Measurements from ENCODE around the gene SFTPD. TPM values are rescaled to one million over a fixed set of nuclear protein-coding genes. Genes with fewer than 3 reads are reported as not detected.

SFTPD gene
- total and polyA plus RNA-seq, 2 of the 13 experiments (the other 11 are each of a cell fraction or from before 2014, with no cell fraction given) = not detected

- TF ChIP-seq REST (IDR thresholded peaks at IDR 0.05; ENCODE audit: borderline replicate concordance in 1 of 2, low read depth in 1 of 2, low read length in 2 of 2) (no peak), ZNF253 (CRISPR knock-in tag; IDR thresholded peaks at IDR 0.05; ENCODE audit: borderline replicate concordance) (no peak), NCOA2 (CRISPR knock-in tag; IDR thresholded peaks at IDR 0.05) (peak; percentile 80; the same call in 1 of the 2 replicates), THAP11 (CRISPR knock-in tag; IDR thresholded peaks at IDR 0.05) (0 out of 2 replicates have a peak, but pooled peaks have one; percentile 40), NR2F1 (CRISPR knock-in tag; IDR thresholded peaks at IDR 0.05) (peak; percentile 79 to 89), NFKB2 (CRISPR knock-in tag; IDR thresholded peaks at IDR 0.05; ENCODE audit: borderline replicate concordance) (peak; percentile 22; the same call in 1 of the 2 replicates), ZNF503 (CRISPR knock-in tag; IDR thresholded peaks at IDR 0.05) (0 out of 2 replicates have a peak, but pooled peaks have one; percentile 69), TEF (CRISPR knock-in tag; IDR thresholded peaks at IDR 0.05) (peak; percentile 84; the same call in 1 of the 2 replicates), ZGPAT (CRISPR knock-in tag; IDR thresholded peaks at IDR 0.05) (peak; percentile 72; the same call in 1 of the 2 replicates), FOXO1 (CRISPR knock-in tag; IDR thresholded peaks at IDR 0.05) (peak; percentile 45; the same call in 1 of the 2 replicates), HNF4A (CRISPR knock-in tag; IDR thresholded peaks at IDR 0.05) (peak; percentile 82), ZNF616 (CRISPR knock-in tag; IDR thresholded peaks at IDR 0.05; ENCODE audit: low read depth) (no peak), IRF9 (CRISPR knock-in tag; IDR thresholded peaks at IDR 0.05; ENCODE audit: borderline replicate concordance) (no peak), ZSCAN12 (CRISPR knock-in tag; IDR thresholded peaks at IDR 0.05) (no peak), TEAD2 (CRISPR knock-in tag; IDR thresholded peaks at IDR 0.05) (no peak), FOXA3 (CRISPR knock-in tag; IDR thresholded peaks at IDR 0.05) (peak; percentile 69; the same call in 1 of the 2 replicates), NFIC (IDR thresholded peaks at IDR 0.05; ENCODE audit: low read length) (peak; percentile 47; the same call in 1 of the 2 replicates), HDAC1 (CRISPR knock-in tag; IDR thresholded peaks at IDR 0.05) (peak; percentile 64; the same call in 1 of the 2 replicates), NR2C2 (CRISPR knock-in tag; IDR thresholded peaks at IDR 0.05; ENCODE audit: borderline replicate concordance) (peak; percentile 59), FOXA1 (IDR thresholded peaks at IDR 0.05) (no peak), FOXA1 (CRISPR knock-in tag; IDR thresholded peaks at IDR 0.05) (peak; percentile 24; the same call in 1 of the 2 replicates)
Measured at GRCh38 chr10:79927111-79927828, 21.6 kb downstream of the SFTPD start (continued).
